HepG2 (cell line): ENCODE measurements around the gene MRPL28. TPM values are rescaled to one million over a fixed set of nuclear protein-coding genes. Genes with fewer than 3 reads are reported as not detected.

Experiments used
- ATF7 ChIP-seq, 2 experiments: fragments of 450-650 bp in 1 of 2; sonication (generic) in 1 of 2; formaldehyde crosslinking in 1 of 2; IDR thresholded peaks; 2 replicates each; pipeline versions ENCODE4 v1.4.0 to v1.6.1; 2016 to 2020; ENCODE audit warnings: antibody characterized with exemption in 1 of 2, mild to moderate bottlenecking in 1 of 2, missing genetic modification reagents in 1 of 2
- BORCS8-MEF2B ChIP-seq: sonication (generic); formaldehyde crosslinking; IDR thresholded peaks from 2 replicates; pipeline ENCODE4 v1.8.0; 2022; ENCODE audit warnings: mild to moderate bottlenecking, missing genetic modification reagents
- KLF16 ChIP-seq, 2 experiments: sonication (generic) in 1 of 2; formaldehyde crosslinking in 1 of 2; IDR thresholded peaks; 2 replicates each; pipeline versions ENCODE4 v1.6.1 to v1.8.0; 2016 to 2023; ENCODE audit warnings: missing genetic modification reagents in 2 of 2, missing compliant biosample characterization in 1 of 2
- NCOR1 ChIP-seq: fragments of 200-600 bp; sonication (generic); IDR thresholded peaks from 2 replicates; pipeline ENCODE4 v1.7.0; 2017; ENCODE audit warnings: antibody characterized with exemption, low read length, borderline replicate concordance
- SNAPC2 ChIP-seq: sonication (generic); formaldehyde crosslinking; IDR thresholded peaks from 2 replicates; pipeline ENCODE4 v1.8.1; 2022; ENCODE audit warnings: mild to moderate bottlenecking, missing genetic modification reagents
- ZNF432 ChIP-seq: sonication (generic); formaldehyde crosslinking; IDR thresholded peaks from 2 replicates; pipeline ENCODE4 v1.5.0; 2020; ENCODE audit warnings: missing genetic modification reagents, mild to moderate bottlenecking, borderline replicate concordance
- ZNF616 ChIP-seq: sonication (generic); formaldehyde crosslinking; IDR thresholded peaks from 2 replicates; pipeline ENCODE4 v1.5.0; 2020; ENCODE audit warnings: low read depth, mild to moderate bottlenecking, missing genetic modification reagents
- polyA plus RNA-seq, 8 experiments: library from polyadenylated mRNA; depleted of rRNA in 3 of 8; stranded (reverse) in 7 of 8; unstranded in 1 of 8; fragments of >200 nt; fragmentation: Illumina TruSeq in 4 of 8; extraction: Trizol in 4 of 8; gene quantifications; 2 replicates each; pipeline versions ENCODE4 v1.2.1 to v1.2.3, GENCODE V29; 2011 to 2016; ENCODE audit warnings: low read depth in 4 of 8, missing spikeins in 1 of 8, mixed read lengths in 1 of 8; ENCODE audit not compliant: insufficient read depth in 1 of 8
- total RNA-seq, 5 experiments: library from RNA; depleted of rRNA; stranded (reverse); fragments of >200 nt; fragmentation: Illumina TruSeq; extraction: Trizol; gene quantifications; 2 replicates each; pipeline ENCODE4 v1.2.3, GENCODE V29; 2016; ENCODE audit warnings: low read depth in 1 of 5
- TF ChIP-seq, protein P1 (sequence below): sonication (generic); formaldehyde crosslinking; IDR thresholded peaks from 2 replicates; pipeline ENCODE4 v1.4.0; 2020; ENCODE audit warnings: missing genetic modification reagents, borderline replicate concordance
- TF ChIP-seq, protein P2 (sequence below): sonication (generic); formaldehyde crosslinking; conservative IDR thresholded peaks from 2 replicates; pipeline ENCODE4 v1.8.0; 2022; ENCODE audit warnings: low read depth, missing genetic modification reagents
- TF ChIP-seq, protein P3 (sequence below): sonication (generic); formaldehyde crosslinking; IDR thresholded peaks from 2 replicates; pipeline ENCODE4 v1.8.0; 2022; ENCODE audit warnings: mild to moderate bottlenecking, missing genetic modification reagents, moderate library complexity
- TF ChIP-seq, protein P4 (sequence below): sonication (generic); formaldehyde crosslinking; conservative IDR thresholded peaks from 2 replicates; pipeline ENCODE4 v1.4.0; 2020; ENCODE audit warnings: mild to moderate bottlenecking, missing genetic modification reagents, moderate library complexity

The MRPL28 gene
- total and polyA plus RNA-seq, 2 of the 13 experiments (the other 11 are each of a cell fraction or from before 2014, with no cell fraction given), result 114 to 135 TPM

DNA sequence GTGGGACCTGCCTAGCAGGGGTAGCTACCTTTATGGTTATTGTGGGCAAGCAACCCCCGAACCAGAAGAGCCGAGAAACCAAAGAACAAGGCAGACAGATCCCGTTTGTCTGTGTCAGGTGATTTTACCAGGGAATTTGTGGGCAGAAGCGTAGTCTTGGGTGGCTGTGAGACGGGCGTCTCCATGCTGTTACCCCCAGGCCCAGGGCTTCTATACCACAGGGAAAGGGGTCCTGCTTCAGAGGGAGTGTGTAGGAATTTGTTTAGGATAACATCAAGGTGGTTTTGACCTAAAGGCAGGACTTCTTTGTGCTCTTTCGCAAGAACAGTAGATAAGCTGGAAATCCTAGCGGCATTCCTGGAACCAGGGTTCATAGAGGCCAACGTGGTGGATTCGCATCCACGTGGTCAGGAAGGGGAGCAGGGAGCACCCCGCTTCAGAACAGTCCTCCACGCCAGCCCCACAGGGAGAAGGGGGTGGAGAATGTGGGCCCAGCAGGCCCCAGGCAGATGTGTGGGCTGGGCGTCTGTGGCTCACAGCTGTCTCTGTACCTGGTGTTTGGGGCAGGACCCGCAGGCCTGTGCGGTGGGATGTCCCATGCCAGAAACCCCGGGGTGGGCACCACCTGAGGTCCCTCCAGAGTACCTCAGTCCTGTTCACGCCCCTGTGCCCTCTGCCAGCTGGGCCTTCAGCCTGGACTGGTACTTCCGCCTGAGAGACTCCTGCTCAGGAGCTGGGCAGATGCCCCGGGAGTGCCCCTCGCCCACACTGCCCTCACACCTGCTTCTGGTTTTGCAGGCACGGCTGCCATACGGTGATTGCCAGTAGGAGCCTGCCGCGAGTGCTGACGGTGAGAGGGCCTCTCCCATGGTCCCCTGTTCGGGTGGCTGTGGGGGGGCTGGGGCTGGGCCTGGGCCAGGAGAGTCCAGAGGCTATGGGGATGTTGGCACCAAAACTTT, 35.5 kb upstream of the MRPL28 start (continued):
- TF ChIP-seq BORCS8-MEF2B, result peak; percentile 72
- TF ChIP-seq, protein P1, sequence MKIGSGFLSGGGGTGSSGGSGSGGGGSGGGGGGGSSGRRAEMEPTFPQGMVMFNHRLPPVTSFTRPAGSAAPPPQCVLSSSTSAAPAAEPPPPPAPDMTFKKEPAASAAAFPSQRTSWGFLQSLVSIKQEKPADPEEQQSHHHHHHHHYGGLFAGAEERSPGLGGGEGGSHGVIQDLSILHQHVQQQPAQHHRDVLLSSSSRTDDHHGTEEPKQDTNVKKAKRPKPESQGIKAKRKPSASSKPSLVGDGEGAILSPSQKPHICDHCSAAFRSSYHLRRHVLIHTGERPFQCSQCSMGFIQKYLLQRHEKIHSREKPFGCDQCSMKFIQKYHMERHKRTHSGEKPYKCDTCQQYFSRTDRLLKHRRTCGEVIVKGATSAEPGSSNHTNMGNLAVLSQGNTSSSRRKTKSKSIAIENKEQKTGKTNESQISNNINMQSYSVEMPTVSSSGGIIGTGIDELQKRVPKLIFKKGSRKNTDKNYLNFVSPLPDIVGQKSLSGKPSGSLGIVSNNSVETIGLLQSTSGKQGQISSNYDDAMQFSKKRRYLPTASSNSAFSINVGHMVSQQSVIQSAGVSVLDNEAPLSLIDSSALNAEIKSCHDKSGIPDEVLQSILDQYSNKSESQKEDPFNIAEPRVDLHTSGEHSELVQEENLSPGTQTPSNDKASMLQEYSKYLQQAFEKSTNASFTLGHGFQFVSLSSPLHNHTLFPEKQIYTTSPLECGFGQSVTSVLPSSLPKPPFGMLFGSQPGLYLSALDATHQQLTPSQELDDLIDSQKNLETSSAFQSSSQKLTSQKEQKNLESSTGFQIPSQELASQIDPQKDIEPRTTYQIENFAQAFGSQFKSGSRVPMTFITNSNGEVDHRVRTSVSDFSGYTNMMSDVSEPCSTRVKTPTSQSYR (CRISPR knock-in tag), result peak; percentile 77
- TF ChIP-seq ATF7 (IDR thresholded peaks at IDR 0.05), result no peak
- 0 out of 2 replicates have a peak, but pooled peaks have one; percentile 70 for TF ChIP-seq ATF7 (CRISPR knock-in tag; IDR thresholded peaks at IDR 0.05)
- TF ChIP-seq, protein P2, sequence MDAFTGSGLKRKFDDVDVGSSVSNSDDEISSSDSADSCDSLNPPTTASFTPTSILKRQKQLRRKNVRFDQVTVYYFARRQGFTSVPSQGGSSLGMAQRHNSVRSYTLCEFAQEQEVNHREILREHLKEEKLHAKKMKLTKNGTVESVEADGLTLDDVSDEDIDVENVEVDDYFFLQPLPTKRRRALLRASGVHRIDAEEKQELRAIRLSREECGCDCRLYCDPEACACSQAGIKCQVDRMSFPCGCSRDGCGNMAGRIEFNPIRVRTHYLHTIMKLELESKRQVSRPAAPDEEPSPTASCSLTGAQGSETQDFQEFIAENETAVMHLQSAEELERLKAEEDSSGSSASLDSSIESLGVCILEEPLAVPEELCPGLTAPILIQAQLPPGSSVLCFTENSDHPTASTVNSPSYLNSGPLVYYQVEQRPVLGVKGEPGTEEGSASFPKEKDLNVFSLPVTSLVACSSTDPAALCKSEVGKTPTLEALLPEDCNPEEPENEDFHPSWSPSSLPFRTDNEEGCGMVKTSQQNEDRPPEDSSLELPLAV (CRISPR knock-in tag), result no peak
- TF ChIP-seq ZNF432 (CRISPR knock-in tag), result no peak
- TF ChIP-seq NCOR1, result 0 out of 2 replicates have a peak, but pooled peaks have one; percentile 29
- 0 out of 2 replicates have a peak, but pooled peaks have one; percentile 53 for TF ChIP-seq SNAPC2 (CRISPR knock-in tag)
- TF ChIP-seq KLF16 (CRISPR knock-in tag; IDR thresholded peaks at IDR 0.05), result peak in 1 of 2 experiments; percentile 96; a peak in 2 of 4 replicates
- TF ChIP-seq, protein P3, sequence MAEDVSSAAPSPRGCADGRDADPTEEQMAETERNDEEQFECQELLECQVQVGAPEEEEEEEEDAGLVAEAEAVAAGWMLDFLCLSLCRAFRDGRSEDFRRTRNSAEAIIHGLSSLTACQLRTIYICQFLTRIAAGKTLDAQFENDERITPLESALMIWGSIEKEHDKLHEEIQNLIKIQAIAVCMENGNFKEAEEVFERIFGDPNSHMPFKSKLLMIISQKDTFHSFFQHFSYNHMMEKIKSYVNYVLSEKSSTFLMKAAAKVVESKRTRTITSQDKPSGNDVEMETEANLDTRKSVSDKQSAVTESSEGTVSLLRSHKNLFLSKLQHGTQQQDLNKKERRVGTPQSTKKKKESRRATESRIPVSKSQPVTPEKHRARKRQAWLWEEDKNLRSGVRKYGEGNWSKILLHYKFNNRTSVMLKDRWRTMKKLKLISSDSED, result no peak
- TF ChIP-seq, protein P4, sequence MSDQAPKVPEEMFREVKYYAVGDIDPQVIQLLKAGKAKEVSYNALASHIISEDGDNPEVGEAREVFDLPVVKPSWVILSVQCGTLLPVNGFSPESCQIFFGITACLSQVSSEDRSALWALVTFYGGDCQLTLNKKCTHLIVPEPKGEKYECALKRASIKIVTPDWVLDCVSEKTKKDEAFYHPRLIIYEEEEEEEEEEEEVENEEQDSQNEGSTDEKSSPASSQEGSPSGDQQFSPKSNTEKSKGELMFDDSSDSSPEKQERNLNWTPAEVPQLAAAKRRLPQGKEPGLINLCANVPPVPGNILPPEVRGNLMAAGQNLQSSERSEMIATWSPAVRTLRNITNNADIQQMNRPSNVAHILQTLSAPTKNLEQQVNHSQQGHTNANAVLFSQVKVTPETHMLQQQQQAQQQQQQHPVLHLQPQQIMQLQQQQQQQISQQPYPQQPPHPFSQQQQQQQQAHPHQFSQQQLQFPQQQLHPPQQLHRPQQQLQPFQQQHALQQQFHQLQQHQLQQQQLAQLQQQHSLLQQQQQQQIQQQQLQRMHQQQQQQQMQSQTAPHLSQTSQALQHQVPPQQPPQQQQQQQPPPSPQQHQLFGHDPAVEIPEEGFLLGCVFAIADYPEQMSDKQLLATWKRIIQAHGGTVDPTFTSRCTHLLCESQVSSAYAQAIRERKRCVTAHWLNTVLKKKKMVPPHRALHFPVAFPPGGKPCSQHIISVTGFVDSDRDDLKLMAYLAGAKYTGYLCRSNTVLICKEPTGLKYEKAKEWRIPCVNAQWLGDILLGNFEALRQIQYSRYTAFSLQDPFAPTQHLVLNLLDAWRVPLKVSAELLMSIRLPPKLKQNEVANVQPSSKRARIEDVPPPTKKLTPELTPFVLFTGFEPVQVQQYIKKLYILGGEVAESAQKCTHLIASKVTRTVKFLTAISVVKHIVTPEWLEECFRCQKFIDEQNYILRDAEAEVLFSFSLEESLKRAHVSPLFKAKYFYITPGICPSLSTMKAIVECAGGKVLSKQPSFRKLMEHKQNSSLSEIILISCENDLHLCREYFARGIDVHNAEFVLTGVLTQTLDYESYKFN (CRISPR knock-in tag), result peak; percentile 89
- no peak for TF ChIP-seq ZNF616
